ENCODE results near the gene SLAMF7. TPM values are rescaled to one million over a fixed set of nuclear protein-coding genes. Genes with fewer than 3 reads are reported as not detected.
"Not testable (repeated sequence)": the region's sequence is repeated elsewhere in the genome, so short reads cannot be mapped to it uniquely, and the experiment has no call there.

Gene SLAMF7
- total RNA-seq (10 to 100 TPM; 79.5 to 97.4 TPM), polyA plus RNA-seq (165 TPM)

- POLR2A ChIA-PET: interaction anchor here (0.8 to 1.3 kb wide), 3 partner anchors 11 to 27 kb away, joined by 3 to 5 read pairs (median 4); no protein-coding TSS in a partner anchor
Measured at GRCh38 chr1:160739098-160739511, at the start of gene SLAMF7. Gene SLAMF7, plus strand, starts transcription at chr1:160739247. Its CDS starts 55 bp downstream, at chr1:160739302.

GRCh38 chr1:160692390-160692789 is 46.7 kb upstream of the SLAMF7 start:
- H3K27me3 ChIP-seq (ENCODE audit: insufficient read depth, low read length, poor library complexity, severe bottlenecking); H3K9me3 ChIP-seq (ENCODE audit: low read length); H3K27ac ChIP-seq (ENCODE audit: low read depth, low read length); POLR2A ChIA-PET; H3K36me3 ChIP-seq (ENCODE audit: insufficient read depth, low read length); H3K4me3 ChIP-seq (ENCODE audit: low read length); H3K9me3 Mint-ChIP-seq; H3K27me3 Mint-ChIP-seq: not testable (repeated sequence)
- Mint-ChIP-seq H3K27ac (peak overlapping the region; percentile 68 to 94 (median 84)), H3K4me3 (peak overlapping the region; percentile 0 to 86 (median 9)), H3K4me1 (peaks cover 74 to 92% (median 77%) of the 10 kb centered on the region in 3 donors), H3K36me3 (peaks cover 0 to 57% (median 10%) of the 10 kb centered on the region in 3 donors)
- CTCF ChIA-PET: interaction anchor here (1.0 to 1.5 kb wide), 7 partner anchors 10 to 85 kb away, joined by 3 to 6 read pairs (median 4); partner anchors contain the start of gene CD48
- peak in 1 of 5 donors; percentile 52 for DNase-seq
- peaks cover 32% of the 10 kb centered on the region for H3K4me1 ChIP-seq (ENCODE audit: insufficient read depth, low read length)

More at GRCh38 chr1:160739098-160739511, at the start of gene SLAMF7:
- H3K4me1 ChIP-seq (ENCODE audit: insufficient read depth, low read length): peaks cover 37% of the 10 kb centered on the region
- Mint-ChIP-seq H3K4me3 (peak within 1 kb of the TSS; percentile 89 to 98 (median 94)), H3K9me3 (peaks cover 12 to 32% (median 26%) of the 10 kb centered on the region in 5 donors), H3K36me3 (peaks cover 2 to 38% (median 25%) of the 10 kb centered on the region in 3 donors), H3K27ac (peak within 1 kb of the TSS; percentile 88 to 98 (median 94)), H3K4me1 (peaks cover 69 to 73% (median 69%) of the 10 kb centered on the region in 3 donors), H3K27me3 (no peaks in the 10 kb centered on the region)
- H3K36me3 ChIP-seq (ENCODE audit: insufficient read depth, low read length): no peaks in the 10 kb centered on the region
- no peaks in the 10 kb centered on the region for H3K9me3 ChIP-seq (ENCODE audit: low read length)
- H3K4me3 ChIP-seq (ENCODE audit: low read length): peak within 1 kb of the TSS; percentile 63
- peak within 1 kb of the TSS; percentile 54 for H3K27ac ChIP-seq (ENCODE audit: low read depth, low read length)
- H3K27me3 ChIP-seq (ENCODE audit: insufficient read depth, low read length, poor library complexity, severe bottlenecking): no peaks in the 10 kb centered on the region
- DNase-seq: peak in 4 of 5 donors; percentile 31 to 75 (median 46)
- CTCF ChIA-PET: interaction anchor here (0.8 to 8.4 kb wide), 5 partner anchors 12 to 59 kb away, joined by 3 to 66 read pairs (median 13); no protein-coding TSS in a partner anchor

GRCh38 chr1:160702100-160702499 is 36.9 kb upstream of the SLAMF7 start:
- Histone ChIP-seq H3K27me3 (ENCODE audit: insufficient read depth, low read length, poor library complexity, severe bottlenecking) (no peaks in the 10 kb centered on the region), H3K4me3 (ENCODE audit: low read length) (no peak overlapping the region), H3K4me1 (ENCODE audit: insufficient read depth, low read length) (peaks cover 71% of the 10 kb centered on the region), H3K36me3 (ENCODE audit: insufficient read depth, low read length) (peaks cover 5% of the 10 kb centered on the region), H3K9me3 (ENCODE audit: low read length) (no peaks in the 10 kb centered on the region), H3K27ac (ENCODE audit: low read depth, low read length) (no peak overlapping the region)
- Mint-ChIP-seq H3K4me1 (peaks cover 0 to 88% (median 24%) of the 10 kb centered on the region in 3 donors), H3K27me3 (no peaks in the 10 kb centered on the region), H3K27ac (peak overlapping the region in 7 of 8 donors; percentile 44 to 96 (median 83)), H3K4me3 (peak overlapping the region; percentile 19 to 86 (median 58)), H3K36me3 (peaks cover 12 to 75% (median 20%) of the 10 kb centered on the region in 3 donors), H3K9me3 (no peaks in the 10 kb centered on the region)
- CTCF ChIA-PET: interaction anchor here (1.4 kb wide), 1 partner anchor 27 kb away, joined by 3 read pairs; no protein-coding TSS in a partner anchor
- no peak for DNase-seq
- POLR2A ChIA-PET: interaction anchor here (0.8 kb wide), 1 partner anchor 19 kb away, joined by 3 read pairs; no protein-coding TSS in a partner anchor

GRCh38 chr1:160704250-160704649 is 34.8 kb upstream of the SLAMF7 start:
- H3K36me3 Mint-ChIP-seq: peaks cover 12 to 58% (median 20%) of the 10 kb centered on the region in 3 donors
- Histone ChIP-seq H3K4me3 (ENCODE audit: low read length) (no peak overlapping the region), H3K27me3 (ENCODE audit: insufficient read depth, low read length, poor library complexity, severe bottlenecking) (no peaks in the 10 kb centered on the region), H3K9me3 (ENCODE audit: low read length) (no peaks in the 10 kb centered on the region), H3K4me1 (ENCODE audit: insufficient read depth, low read length) (peaks cover 91% of the 10 kb centered on the region), H3K27ac (ENCODE audit: low read depth, low read length) (no peak overlapping the region), H3K36me3 (ENCODE audit: insufficient read depth, low read length) (peaks cover 5% of the 10 kb centered on the region)
- ChIA-PET POLR2A (no interaction called here), CTCF (interaction anchor here (1.4 to 5.2 kb wide), 3 partner anchors 19 to 25 kb away, joined by 3 to 18 read pairs (median 3); no protein-coding TSS in a partner anchor)
- peak overlapping the region in 4 of 7 donors; percentile 50 to 80 (median 76) for H3K4me3 Mint-ChIP-seq
- no peak for DNase-seq
- H3K27me3 Mint-ChIP-seq: no peaks in the 10 kb centered on the region
- H3K4me1 Mint-ChIP-seq: peaks cover 0 to 71% (median 3%) of the 10 kb centered on the region in 3 donors
- no peaks in the 10 kb centered on the region for H3K9me3 Mint-ChIP-seq
- peak overlapping the region in 4 of 8 donors; percentile 26 to 89 (median 66) for H3K27ac Mint-ChIP-seq

GRCh38 chr1:160705212-160705621 is 33.8 kb upstream of the SLAMF7 start:
- H3K27ac ChIP-seq (ENCODE audit: low read depth, low read length); POLR2A ChIA-PET; H3K9me3 ChIP-seq (ENCODE audit: low read length); H3K4me3 Mint-ChIP-seq; H3K4me3 ChIP-seq (ENCODE audit: low read length); H3K36me3 ChIP-seq (ENCODE audit: insufficient read depth, low read length); H3K9me3 Mint-ChIP-seq; H3K27me3 ChIP-seq (ENCODE audit: insufficient read depth, low read length, poor library complexity, severe bottlenecking); DNase-seq; H3K27me3 Mint-ChIP-seq: not testable (repeated sequence)
- Mint-ChIP-seq H3K4me1 (peaks cover 0 to 65% (median 0%) of the 10 kb centered on the region in 3 donors), H3K36me3 (peaks cover 12 to 54% (median 20%) of the 10 kb centered on the region in 3 donors), H3K27ac (peak overlapping the region in 3 of 8 donors; percentile 73 to 92 (median 91))
- CTCF ChIA-PET: interaction anchor here (1.1 to 5.2 kb wide), 4 partner anchors 9 to 285 kb away, joined by 3 to 18 read pairs (median 4); no protein-coding TSS in a partner anchor
- H3K4me1 ChIP-seq (ENCODE audit: insufficient read depth, low read length): peaks cover 97% of the 10 kb centered on the region

- Mint-ChIP-seq H3K27me3 (no peaks in the 10 kb centered on the region), H3K4me1 (peaks cover 0 to 60% (median 0%) of the 10 kb centered on the region in 3 donors), H3K36me3 (peaks cover 12 to 51% (median 20%) of the 10 kb centered on the region in 3 donors), H3K4me3 (no peak overlapping the region), H3K9me3 (no peaks in the 10 kb centered on the region), H3K27ac (peak overlapping the region in 3 of 8 donors; percentile 73 to 92 (median 91))
- Histone ChIP-seq H3K4me1 (ENCODE audit: insufficient read depth, low read length) (peaks cover 92% of the 10 kb centered on the region), H3K27me3 (ENCODE audit: insufficient read depth, low read length, poor library complexity, severe bottlenecking) (no peaks in the 10 kb centered on the region), H3K36me3 (ENCODE audit: insufficient read depth, low read length) (peaks cover 5% of the 10 kb centered on the region), H3K27ac (ENCODE audit: low read depth, low read length) (no peak overlapping the region), H3K4me3 (ENCODE audit: low read length) (no peak overlapping the region), H3K9me3 (ENCODE audit: low read length) (no peaks in the 10 kb centered on the region)
- CTCF ChIA-PET: interaction anchor here (1.1 to 5.2 kb wide), 7 partner anchors 8 to 284 kb away, joined by 3 to 22 read pairs (median 6); no protein-coding TSS in a partner anchor
- DNase-seq: no peak
- POLR2A ChIA-PET: no interaction called here
Measured at GRCh38 chr1:160705742-160706141, 33.3 kb upstream of the SLAMF7 start.

GRCh38 chr1:160706526-160707235 is 32.4 kb upstream of the SLAMF7 start:
- H3K36me3 ChIP-seq (ENCODE audit: insufficient read depth, low read length): peaks cover 5% of the 10 kb centered on the region
- CTCF ChIA-PET: interaction anchor here (0.9 to 5.2 kb wide), 11 partner anchors 7 to 88 kb away, joined by 3 to 22 read pairs (median 8); partner anchors contain the start of gene SLAMF1
- POLR2A ChIA-PET: interaction anchor here (0.5 to 1.3 kb wide), 3 partner anchors 23 to 284 kb away, joined by 3 to 5 read pairs (median 5); no protein-coding TSS in a partner anchor
- Mint-ChIP-seq H3K9me3 (no peaks in the 10 kb centered on the region), H3K36me3 (peaks cover 12 to 54% (median 20%) of the 10 kb centered on the region in 3 donors), H3K4me3 (no peak overlapping the region), H3K4me1 (peaks cover under 1 to 50% (median 1%) of the 10 kb centered on the region in 3 donors), H3K27me3 (no peaks in the 10 kb centered on the region), H3K27ac (peak overlapping the region in 2 of 8 donors; percentile 55 to 84)
- peak overlapping the region; percentile 88 for H3K4me3 ChIP-seq (ENCODE audit: low read length)
- H3K4me1 ChIP-seq (ENCODE audit: insufficient read depth, low read length): peaks cover 83% of the 10 kb centered on the region
- no peaks in the 10 kb centered on the region for H3K9me3 ChIP-seq (ENCODE audit: low read length)
- H3K27me3 ChIP-seq (ENCODE audit: insufficient read depth, low read length, poor library complexity, severe bottlenecking): no peaks in the 10 kb centered on the region
- DNase-seq: no peak
- peak overlapping the region; percentile 46 for H3K27ac ChIP-seq (ENCODE audit: low read depth, low read length)
